DND-41 (cell line): ENCODE data around the gene NF2.

ENCODE experiments used
- ATAC-seq: fragments of 200-7000 bp; cut with Tn5 transposase; 3 replicates; pipeline ENCODE4 v1.9.1; 2021; ENCODE audit warnings: low read depth; ENCODE audit not compliant: insufficient read depth
- DNase-seq: peaks from one replicate; pipeline ENCODE4 v3.0.0-alpha.2; 2020
- H2AFZ ChIP-seq: 2 replicates; pipeline ENCODE4 v1.6.0; 2012; ENCODE audit warnings: low read depth, low read length
- H3K27ac ChIP-seq: 2 replicates; pipeline ENCODE4 v1.5.1; 2012; ENCODE audit warnings: low read length, inconsistent platforms
- H3K27me3 ChIP-seq: fragments of 200-600 bp; sonication (generic); 2 replicates; pipeline ENCODE4 v1.6.0; 2012; ENCODE audit warnings: low read length, mild to moderate bottlenecking, inconsistent platforms; ENCODE audit not compliant: insufficient read depth, poor library complexity
- H3K36me3 ChIP-seq: 2 replicates; pipeline ENCODE4 v1.5.1; 2012; ENCODE audit warnings: low read length, inconsistent platforms; ENCODE audit not compliant: insufficient read depth
- H3K4me1 ChIP-seq: 2 replicates; pipeline ENCODE4 v1.5.1; 2012; ENCODE audit warnings: mild to moderate bottlenecking, low read length; ENCODE audit not compliant: insufficient read depth
- H3K4me2 ChIP-seq: 2 replicates; pipeline ENCODE4 v1.6.0; 2012; ENCODE audit warnings: mild to moderate bottlenecking, moderate library complexity, low read length, inconsistent platforms; ENCODE audit not compliant: insufficient read depth
- H3K4me3 ChIP-seq, 2 experiments: fragments of 200-600 bp in 1 of 2; shearing (Covaris generic) in 1 of 2; 2 replicates each; pipeline ENCODE4 v1.5.1; 2012 to 2016; ENCODE audit warnings: inconsistent platforms in 2 of 2, low read length in 2 of 2, mild to moderate bottlenecking in 2 of 2, low read depth in 1 of 2, moderate library complexity in 1 of 2
- H3K79me2 ChIP-seq: 2 replicates; pipeline ENCODE4 v1.6.0; 2012; ENCODE audit warnings: low read length, inconsistent platforms; ENCODE audit not compliant: insufficient read depth
- H3K9ac ChIP-seq: 2 replicates; pipeline ENCODE4 v1.6.0; 2012; ENCODE audit warnings: low read depth, mild to moderate bottlenecking, inconsistent platforms, low read length, moderate library complexity
- H3K9me3 ChIP-seq: 2 replicates; pipeline ENCODE4 v1.5.1; 2012; ENCODE audit warnings: low read length, moderate library complexity, mild to moderate bottlenecking, inconsistent platforms; ENCODE audit not compliant: insufficient read depth, severe bottlenecking
- H4K20me1 ChIP-seq: 2 replicates; pipeline ENCODE4 v1.6.0; 2012; ENCODE audit warnings: low read length; ENCODE audit not compliant: insufficient read depth
- EZH2 ChIP-seq: IDR thresholded peaks from 3 replicates; pipeline ENCODE4 v1.6.1; 2012; ENCODE audit warnings: borderline replicate concordance, low read depth, mild to moderate bottlenecking, moderate library complexity, low read length, inconsistent platforms; ENCODE audit not compliant: severe bottlenecking
- TF ChIP-seq, protein P1 (sequence below): IDR thresholded peaks from 2 replicates; pipeline ENCODE4 v1.5.1; 2012; ENCODE audit warnings: borderline replicate concordance, low read length, moderate library complexity, mild to moderate bottlenecking; ENCODE audit not compliant: poor library complexity, severe bottlenecking; ENCODE audit errors: extremely low read depth

The NF2 gene

GRCh38 chr22:29639096-29639495 lies 35.7 kb downstream of the NF2 start:
- Histone ChIP-seq H2AFZ (no peak overlapping the region), H3K27ac (no peak overlapping the region), H4K20me1 (peaks cover 13% of the 10 kb centered on the region; the same call in 1 of the 2 replicates), H3K4me3 (no peak overlapping the region), H3K27me3 (no peaks in the 10 kb centered on the region), H3K36me3 (peaks cover 48% of the 10 kb centered on the region), H3K4me1 (no peaks in the 10 kb centered on the region), H3K9ac (no peak overlapping the region), H3K9me3 (no peaks in the 10 kb centered on the region), H3K79me2 (peaks cover 32% of the 10 kb centered on the region), H3K4me2 (no peak overlapping the region)
- DNase-seq: no peak
- TF ChIP-seq, protein P1, sequence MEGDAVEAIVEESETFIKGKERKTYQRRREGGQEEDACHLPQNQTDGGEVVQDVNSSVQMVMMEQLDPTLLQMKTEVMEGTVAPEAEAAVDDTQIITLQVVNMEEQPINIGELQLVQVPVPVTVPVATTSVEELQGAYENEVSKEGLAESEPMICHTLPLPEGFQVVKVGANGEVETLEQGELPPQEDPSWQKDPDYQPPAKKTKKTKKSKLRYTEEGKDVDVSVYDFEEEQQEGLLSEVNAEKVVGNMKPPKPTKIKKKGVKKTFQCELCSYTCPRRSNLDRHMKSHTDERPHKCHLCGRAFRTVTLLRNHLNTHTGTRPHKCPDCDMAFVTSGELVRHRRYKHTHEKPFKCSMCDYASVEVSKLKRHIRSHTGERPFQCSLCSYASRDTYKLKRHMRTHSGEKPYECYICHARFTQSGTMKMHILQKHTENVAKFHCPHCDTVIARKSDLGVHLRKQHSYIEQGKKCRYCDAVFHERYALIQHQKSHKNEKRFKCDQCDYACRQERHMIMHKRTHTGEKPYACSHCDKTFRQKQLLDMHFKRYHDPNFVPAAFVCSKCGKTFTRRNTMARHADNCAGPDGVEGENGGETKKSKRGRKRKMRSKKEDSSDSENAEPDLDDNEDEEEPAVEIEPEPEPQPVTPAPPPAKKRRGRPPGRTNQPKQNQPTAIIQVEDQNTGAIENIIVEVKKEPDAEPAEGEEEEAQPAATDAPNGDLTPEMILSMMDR: no peak
- TF ChIP-seq EZH2: no peak
- ATAC-seq: no peak

GRCh38 chr22:29641042-29641699 lies 37.7 kb downstream of the NF2 start:
- Histone ChIP-seq H3K79me2 (peaks cover 15% of the 10 kb centered on the region), H3K4me1 (no peaks in the 10 kb centered on the region), H3K27me3 (no peaks in the 10 kb centered on the region), H3K36me3 (peaks cover 62% of the 10 kb centered on the region), H3K4me2 (no peak overlapping the region), H3K4me3 (no peak overlapping the region), H3K9ac (no peak overlapping the region), H2AFZ (no peak overlapping the region), H4K20me1 (0 out of 2 replicates have a peak, but pooled peaks cover 7% of the 10 kb centered on the region), H3K27ac (no peak overlapping the region), H3K9me3 (no peaks in the 10 kb centered on the region)
- ATAC-seq: no peak
- TF ChIP-seq, protein P1: no peak
- no peak for TF ChIP-seq EZH2
- no peak for DNase-seq

- Histone ChIP-seq H3K36me3 (peaks cover 61% of the 10 kb centered on the region), H3K27me3 (no peaks in the 10 kb centered on the region), H3K79me2 (peaks cover 8% of the 10 kb centered on the region), H3K9me3 (no peaks in the 10 kb centered on the region), H4K20me1 (0 out of 2 replicates have a peak, but pooled peaks cover 4% of the 10 kb centered on the region), H3K4me2 (no peak overlapping the region), H3K4me1 (no peaks in the 10 kb centered on the region), H3K9ac (no peak overlapping the region), H3K4me3 (no peak overlapping the region), H3K27ac (no peak overlapping the region), H2AFZ (no peak overlapping the region)
- ATAC-seq (no peak), DNase-seq (no peak)
- TF ChIP-seq EZH2: no peak
- TF ChIP-seq, protein P1: no peak
Measured at GRCh38 chr22:29641700-29642330, 38.4 kb downstream of the NF2 start.
